ENCODE measurements around the gene BSG. TPM values are rescaled to one million over a fixed set of nuclear protein-coding genes. Genes with fewer than 3 reads are reported as not detected.

The BSG gene
- total and polyA plus RNA-seq, 9 of the 15 experiments (the other 6 are each of a cell fraction or from before 2014, with no cell fraction given), result 4.6 to 495 (median 187) TPM

- TF ChIP-seq, protein P1, sequence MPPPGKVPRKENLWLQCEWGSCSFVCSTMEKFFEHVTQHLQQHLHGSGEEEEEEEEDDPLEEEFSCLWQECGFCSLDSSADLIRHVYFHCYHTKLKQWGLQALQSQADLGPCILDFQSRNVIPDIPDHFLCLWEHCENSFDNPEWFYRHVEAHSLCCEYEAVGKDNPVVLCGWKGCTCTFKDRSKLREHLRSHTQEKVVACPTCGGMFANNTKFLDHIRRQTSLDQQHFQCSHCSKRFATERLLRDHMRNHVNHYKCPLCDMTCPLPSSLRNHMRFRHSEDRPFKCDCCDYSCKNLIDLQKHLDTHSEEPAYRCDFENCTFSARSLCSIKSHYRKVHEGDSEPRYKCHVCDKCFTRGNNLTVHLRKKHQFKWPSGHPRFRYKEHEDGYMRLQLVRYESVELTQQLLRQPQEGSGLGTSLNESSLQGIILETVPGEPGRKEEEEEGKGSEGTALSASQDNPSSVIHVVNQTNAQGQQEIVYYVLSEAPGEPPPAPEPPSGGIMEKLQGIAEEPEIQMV (tag; conservative IDR thresholded peaks at IDR 0.05; ENCODE audit: low read depth), result no peak
- TF ChIP-seq MEF2A (IDR thresholded peaks at IDR 0.05; ENCODE audit: control insufficient read depth, low read depth, low read length) (no peak), ZNF408 (CRISPR knock-in tag; IDR thresholded peaks at IDR 0.05; ENCODE audit: low read depth) (no peak), PHF21A (IDR thresholded peaks at IDR 0.05; ENCODE audit: borderline replicate concordance, low read depth) (no peak), CXXC5 (CRISPR knock-in tag; IDR thresholded peaks at IDR 0.05) (peak; percentile 25; the same call in 1 of the 2 replicates), PTBP1 (IDR thresholded peaks at IDR 0.05; ENCODE audit: low read depth, low read length) (no peak), EP300 (IDR thresholded peaks at IDR 0.05; ENCODE audit: low read length) (no peak), TFAM (CRISPR knock-in tag; conservative IDR thresholded peaks at IDR 0.05) (no peak), NFXL1 (CRISPR knock-in tag; IDR thresholded peaks at IDR 0.05) (no peak), MNT (conservative IDR thresholded peaks at IDR 0.05) (peak; percentile 71 to 84; a peak in 3 of 4 replicates), ZNF79 (CRISPR knock-in tag; IDR thresholded peaks at IDR 0.05; ENCODE audit: low read depth) (no peak), ZNF445 (CRISPR knock-in tag; IDR thresholded peaks at IDR 0.05; ENCODE audit: low read depth) (no peak), ATF4 (CRISPR knock-in tag; IDR thresholded peaks at IDR 0.05) (no peak), SMAD1 (IDR thresholded peaks at IDR 0.05; ENCODE audit: low read depth, low read length, partially characterized antibody) (no peak), ZNF449 (CRISPR knock-in tag; IDR thresholded peaks at IDR 0.05) (no peak), MXI1 (IDR thresholded peaks at IDR 0.05; ENCODE audit: low read depth, low read length) (0 out of 2 replicates have a peak, but pooled peaks have one; percentile 14), ZNF282 (CRISPR knock-in tag; IDR thresholded peaks at IDR 0.05) (no peak), TGIF2 (CRISPR knock-in tag; IDR thresholded peaks at IDR 0.05) (no peak), TAF1 (IDR thresholded peaks at IDR 0.05; ENCODE audit: control insufficient read depth, extremely low read depth, insufficient read depth, low read length, severe bottlenecking) (peak; percentile 44), SAP30 (IDR thresholded peaks at IDR 0.05; ENCODE audit: borderline replicate concordance, insufficient read depth, low read depth, low read length, poor library complexity, severe bottlenecking) (no peak)
- TF ChIP-seq, protein P2, sequence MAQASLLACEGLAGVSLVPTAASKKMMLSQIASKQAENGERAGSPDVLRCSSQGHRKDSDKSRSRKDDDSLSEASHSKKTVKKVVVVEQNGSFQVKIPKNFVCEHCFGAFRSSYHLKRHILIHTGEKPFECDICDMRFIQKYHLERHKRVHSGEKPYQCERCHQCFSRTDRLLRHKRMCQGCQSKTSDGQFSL (CRISPR knock-in tag; IDR thresholded peaks at IDR 0.05), result 0 out of 2 replicates have a peak, but pooled peaks have one; percentile 3
- TF ChIP-seq, protein P2 (tag; IDR thresholded peaks at IDR 0.05), result no peak
Measured at GRCh38 chr19:632579-633067, 60.2 kb downstream of the BSG start (continued).
